Stromal cell of bone marrow (primary cell): Measurements from ENCODE around the gene SYT14.
"Not testable (repeated sequence)": the region's sequence is repeated elsewhere in the genome, so short reads cannot be mapped to it uniquely, and the experiment has no call there.

ENCODE experiments used
- DNase-seq: peaks from one replicate; pipeline ENCODE4 v3.0.0-alpha.2; 2012; ENCODE audit warnings: low read depth

Gene SYT14

DNA sequence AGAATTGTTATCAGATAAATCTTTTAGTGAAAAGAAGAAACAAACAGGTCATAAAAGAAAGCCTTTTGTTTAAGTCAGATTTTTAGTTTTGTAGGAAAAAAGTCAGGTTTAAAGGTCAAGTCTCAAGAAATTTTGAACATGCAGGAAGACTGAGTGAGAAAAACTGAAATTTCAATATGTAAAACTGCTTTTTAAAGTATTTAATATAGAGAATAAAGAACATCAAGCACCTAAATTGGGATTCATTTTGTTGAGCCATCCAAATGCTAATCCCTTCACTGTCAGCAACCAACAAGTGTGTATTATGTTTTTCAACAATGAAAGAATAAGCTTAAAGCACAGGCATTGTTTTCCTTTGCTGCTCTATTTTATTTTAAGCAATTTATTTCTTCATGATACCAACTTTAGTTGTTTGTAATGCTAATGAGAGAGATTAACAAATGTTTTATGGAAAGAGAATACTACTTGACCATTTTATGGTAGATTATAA is 179.7 kb downstream of the SYT14 start:
- DNase-seq, result no peak

DNA sequence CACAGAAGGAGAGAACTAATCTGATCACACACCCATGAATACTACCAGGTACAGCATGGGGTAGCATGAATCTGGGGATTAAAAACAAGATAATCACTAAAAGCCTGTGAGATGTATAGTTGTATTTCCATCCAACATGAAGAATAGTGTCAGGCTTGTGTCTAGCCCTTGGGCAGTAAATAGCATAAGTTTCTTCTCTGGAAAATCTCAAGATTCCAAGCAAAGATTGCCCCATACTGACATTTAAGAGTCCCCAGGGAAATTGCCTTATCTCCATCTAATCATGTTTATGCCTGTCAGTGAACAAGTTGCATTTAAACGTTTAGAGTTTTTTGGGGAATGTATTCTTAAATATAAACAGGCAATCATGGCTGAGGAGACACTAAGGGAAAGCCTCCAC is 185.4 kb downstream of the SYT14 start:
- DNase-seq, result no peak

DNA sequence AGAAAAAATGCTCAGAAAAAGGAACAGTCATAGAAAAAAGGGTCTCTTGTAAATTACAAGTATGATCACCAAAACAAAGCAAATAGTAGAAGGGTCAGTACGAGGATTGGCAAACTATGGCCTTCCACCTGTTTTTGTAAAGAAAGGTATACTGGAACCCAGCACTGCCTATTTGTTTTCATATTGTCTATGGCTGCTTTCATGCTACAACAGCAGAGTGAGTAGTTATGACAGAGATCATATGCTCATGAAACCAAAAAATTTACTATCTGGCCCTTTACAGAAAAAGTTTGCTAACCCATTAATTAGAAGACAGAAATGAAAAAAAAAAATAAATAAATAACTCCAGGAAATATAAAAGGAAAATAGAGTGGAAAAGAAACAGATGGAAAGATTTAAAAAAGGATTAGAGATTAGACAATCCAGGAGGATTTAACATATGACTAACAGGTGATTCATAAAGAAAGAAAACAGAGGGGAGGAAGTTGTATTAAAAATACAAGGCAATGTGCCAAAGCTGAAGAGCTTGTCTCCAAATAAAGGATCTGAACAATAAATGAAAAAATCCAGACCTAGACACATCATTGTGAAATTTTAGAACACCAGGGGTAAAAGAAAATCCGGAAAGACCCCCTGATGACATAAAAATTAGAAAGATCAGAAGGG is 186.0 kb downstream of the SYT14 start:
- DNase-seq, result peak; percentile 65

DNA sequence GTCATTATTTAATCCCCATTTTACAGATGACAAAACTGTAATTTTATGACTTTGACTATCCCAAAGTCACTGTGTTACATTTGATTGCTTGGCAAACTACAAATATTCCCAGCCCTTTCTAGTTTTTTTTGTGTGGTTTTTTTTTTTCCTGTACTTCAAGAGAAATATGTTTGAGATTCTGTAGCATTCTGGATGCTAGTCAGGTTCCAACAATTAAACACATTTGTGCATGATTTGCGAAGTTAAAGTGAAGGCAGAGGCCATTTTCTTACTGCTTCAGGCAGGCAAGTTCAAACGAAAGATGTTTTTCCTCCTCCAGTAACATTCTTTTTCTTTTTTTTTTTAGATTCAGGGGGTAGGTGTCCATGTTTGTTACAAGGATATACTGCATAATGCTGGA is 186.7 kb downstream of the SYT14 start:
- no peak for DNase-seq

DNA sequence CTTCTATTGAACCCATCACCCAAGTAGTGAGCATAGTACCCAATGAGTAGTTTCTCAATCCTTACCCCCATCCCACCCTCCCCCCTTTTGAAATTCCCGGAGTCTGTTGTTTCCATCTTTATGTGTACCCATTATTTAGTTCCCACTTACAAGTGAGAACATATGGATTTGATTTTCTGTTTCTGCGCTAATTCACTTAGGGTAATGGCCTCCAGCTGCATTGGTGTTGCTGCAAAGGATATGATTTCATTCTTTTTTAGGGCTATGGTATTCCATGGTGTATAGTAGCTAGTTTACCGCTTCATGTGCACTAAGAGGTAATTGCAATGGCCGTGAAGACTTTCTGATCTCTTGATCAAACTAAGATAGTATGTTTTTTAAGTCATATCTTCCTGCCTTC is 187.1 kb downstream of the SYT14 start:
- DNase-seq, result no peak

DNA sequence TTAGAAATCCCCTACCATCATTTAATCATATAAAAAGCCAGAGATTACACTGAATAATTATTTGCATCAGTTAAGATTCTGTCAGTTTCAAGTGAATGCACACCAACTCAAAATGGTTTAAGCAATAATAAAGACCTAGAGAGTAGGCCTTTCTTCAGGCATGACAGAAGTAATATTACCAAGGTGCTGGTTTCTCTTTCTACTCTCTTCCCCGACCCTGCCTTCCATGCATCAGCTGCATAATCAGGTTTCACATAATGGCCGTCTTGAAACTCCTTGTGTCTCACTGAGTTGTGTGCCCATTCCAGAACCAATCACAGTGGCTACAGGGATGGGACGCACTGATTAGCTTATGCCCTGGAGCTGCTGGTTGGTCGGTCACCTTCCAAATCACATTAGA is 191.1 kb downstream of the SYT14 start:
- DNase-seq, result no peak

DNA sequence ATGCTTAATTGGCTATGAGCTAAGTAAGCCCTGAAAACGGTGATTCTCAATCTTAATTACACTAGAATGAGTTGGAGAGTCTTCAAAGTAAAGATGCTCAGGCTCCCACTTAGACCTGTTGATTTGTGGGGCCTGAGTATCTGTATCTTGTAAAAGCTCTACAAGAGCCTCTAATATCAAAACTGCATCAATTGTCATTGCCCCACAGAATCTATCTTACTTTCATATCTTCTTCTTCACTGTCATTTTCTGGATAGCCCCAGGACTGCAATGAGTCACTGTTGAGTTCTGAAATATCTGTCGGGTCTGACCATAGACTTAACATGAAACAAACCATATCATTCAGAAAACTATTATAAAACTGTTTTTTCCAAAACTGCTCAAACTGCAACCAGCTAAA is 191.7 kb downstream of the SYT14 start:
- no peak for DNase-seq

DNA sequence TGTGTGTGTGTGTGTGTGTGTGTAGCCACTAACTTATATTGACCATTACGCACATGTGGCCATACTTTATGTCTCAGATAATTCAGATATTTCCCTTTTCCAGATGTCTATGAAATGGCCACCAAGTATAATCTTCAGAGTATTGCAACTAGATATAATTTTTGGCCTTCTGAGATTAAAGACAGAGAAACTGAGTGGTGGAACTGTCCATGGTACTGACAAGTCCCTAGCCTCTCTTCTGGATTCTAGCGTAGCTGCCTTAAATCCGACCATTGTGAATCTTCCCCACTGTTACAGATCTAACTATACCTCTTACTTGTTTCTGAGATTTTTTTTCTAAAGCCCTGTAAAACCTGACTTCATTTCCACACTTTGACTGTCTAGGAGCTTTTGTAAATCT is 194.6 kb downstream of the SYT14 start:
- DNase-seq, result peak; percentile 20

DNA sequence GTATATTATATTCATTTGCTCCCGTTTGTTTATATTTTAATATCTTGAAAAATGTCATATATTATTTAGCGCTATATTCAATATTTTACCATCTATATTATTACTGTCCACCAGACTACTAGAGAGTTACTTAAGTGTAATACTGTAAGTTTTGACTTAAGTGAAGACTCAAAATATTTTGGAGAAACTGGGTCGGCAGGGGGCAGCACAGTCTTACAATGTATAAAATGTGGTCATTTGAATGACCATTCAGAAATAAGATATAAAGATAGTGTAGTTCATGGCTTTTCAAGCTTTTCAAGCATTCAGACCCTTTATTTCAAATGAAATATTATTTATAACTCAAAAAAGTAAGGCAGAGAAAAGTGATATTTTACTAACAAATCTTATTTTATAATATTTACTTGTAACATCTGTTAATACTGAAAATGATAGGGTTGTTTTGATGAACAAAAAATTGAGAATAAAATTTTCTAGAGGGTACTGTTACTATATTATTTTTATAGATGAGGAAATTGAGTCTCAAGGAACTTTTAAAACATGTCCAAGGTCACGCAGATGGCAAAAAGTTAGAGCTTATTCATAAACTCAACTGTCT is 205.5 kb downstream of the SYT14 start:
- peak; percentile 56 for DNase-seq

DNA sequence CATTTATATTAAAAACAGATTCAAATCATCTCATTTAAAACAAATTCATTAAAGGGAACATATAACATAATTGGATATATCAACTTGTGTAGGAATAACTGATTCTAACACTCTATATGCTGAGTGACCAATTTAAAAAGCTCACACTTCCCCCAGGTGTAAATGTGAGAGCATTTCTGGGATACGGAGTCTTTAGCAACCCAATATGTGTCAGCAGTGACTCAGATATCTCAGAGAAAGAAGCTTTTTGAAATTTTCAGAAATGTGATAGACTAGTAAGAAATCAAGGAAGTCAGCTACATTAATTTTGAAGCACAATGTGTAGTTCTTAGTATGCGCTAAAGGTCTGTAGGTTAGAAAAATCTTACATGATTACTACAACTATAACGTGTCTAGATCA is 206.7 kb downstream of the SYT14 start:
- no peak for DNase-seq

DNA sequence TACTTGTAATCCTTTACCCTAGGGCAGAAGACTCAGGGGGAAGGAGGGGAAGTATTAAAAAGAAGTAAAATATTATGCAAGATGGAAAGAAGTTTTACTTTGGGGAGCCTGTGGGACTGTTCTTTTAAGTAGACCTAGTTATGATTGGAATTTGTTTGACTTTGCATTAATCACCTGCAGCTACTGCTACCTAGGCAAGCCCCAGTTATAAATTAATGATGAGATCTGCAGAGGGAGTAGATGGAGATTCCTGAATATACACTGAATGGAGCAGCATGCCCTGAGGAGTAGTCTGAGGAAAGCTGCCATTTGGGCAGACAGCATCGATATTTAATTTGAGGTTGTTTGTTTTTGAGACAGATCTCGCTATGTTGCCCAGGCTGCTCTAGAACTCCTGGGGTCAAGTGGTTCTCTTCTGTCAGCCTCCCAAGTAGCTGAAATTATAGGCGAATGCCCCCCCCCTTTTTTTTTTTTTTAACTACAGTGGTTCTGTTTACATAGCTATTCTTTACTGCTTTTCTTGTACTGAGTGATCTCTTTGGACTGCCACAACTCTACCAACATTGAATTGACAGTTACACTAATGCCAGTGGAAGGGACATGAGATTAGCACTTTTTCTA is 213.1 kb downstream of the SYT14 start:
- DNase-seq, result no peak

DNA sequence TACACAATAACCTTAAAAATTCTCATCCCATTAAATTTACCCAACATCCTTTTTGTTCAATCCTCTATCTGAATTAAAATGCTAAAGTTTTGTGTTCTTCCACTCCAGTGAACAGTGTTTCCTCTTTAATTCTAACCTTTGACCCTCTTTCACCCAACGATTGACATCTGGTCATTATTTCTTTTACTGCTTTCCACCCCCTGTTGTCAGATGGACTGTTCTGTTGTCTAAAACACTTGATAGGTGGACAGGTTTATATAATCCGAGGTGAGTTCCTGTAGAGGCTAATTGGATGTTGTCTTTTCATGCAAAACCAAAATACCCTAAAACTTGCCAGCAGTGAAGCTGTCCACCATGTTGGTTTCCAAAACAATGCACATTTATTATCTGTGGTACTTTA is 221.2 kb downstream of the SYT14 start:
- no peak for DNase-seq

DNA sequence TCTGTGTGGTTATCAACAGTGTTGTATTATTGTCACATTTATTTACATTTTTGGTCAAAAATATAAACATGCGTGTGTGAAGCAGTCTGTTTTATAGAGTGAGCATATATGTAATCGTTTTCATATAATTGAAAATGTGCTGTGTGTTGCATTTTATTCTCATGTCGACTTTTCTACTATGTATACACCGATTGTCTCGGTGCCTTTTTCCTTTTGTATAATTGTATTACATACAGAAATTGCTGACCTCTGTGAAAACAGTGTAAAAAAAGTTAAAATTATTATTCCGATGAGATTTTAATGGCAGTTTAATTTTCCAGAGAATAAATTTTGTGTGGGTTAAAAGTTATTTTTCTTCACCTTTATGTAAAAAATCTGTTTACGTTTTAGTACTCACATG is 232.2 kb downstream of the SYT14 start:
- no peak for DNase-seq

DNA sequence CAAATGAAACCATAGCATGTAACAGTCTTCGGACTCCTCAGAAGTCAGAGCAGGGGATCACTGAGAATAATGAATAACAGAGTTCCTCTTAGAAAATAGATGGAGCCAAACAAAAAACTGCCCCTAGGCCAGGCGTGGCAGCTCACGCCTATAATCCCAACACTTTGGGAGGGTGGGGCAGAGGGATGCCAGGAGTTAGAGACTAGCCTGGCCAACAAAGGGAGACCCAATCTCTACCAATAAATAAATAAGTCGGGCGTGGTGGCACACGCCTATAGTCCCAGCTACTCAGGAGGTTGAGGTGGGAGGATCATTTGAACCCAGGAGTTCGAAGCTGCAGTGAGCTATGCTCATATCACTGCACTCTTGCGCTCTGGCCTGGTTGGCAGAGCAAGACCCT is 236.1 kb downstream of the SYT14 start:
- no peak for DNase-seq

DNA sequence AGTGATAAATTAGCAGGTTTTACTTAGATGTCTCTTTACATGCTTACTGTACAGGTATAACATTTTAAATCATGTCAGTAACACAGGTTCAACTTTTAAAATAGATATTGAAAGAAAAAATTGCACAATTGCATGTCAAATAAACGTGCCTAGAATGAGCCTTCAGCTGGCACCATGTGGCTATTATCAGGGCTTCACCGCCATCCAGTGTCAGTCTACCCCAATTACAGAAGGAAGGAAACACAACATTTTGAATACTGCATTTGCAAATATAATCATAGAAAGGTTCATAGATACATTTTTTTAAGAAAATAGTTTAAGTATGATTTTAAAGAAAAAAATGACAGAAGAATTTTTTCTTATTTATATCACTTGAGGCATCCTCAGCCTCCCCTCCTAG is 247.0 kb downstream of the SYT14 start:
- DNase-seq, result no peak

DNA sequence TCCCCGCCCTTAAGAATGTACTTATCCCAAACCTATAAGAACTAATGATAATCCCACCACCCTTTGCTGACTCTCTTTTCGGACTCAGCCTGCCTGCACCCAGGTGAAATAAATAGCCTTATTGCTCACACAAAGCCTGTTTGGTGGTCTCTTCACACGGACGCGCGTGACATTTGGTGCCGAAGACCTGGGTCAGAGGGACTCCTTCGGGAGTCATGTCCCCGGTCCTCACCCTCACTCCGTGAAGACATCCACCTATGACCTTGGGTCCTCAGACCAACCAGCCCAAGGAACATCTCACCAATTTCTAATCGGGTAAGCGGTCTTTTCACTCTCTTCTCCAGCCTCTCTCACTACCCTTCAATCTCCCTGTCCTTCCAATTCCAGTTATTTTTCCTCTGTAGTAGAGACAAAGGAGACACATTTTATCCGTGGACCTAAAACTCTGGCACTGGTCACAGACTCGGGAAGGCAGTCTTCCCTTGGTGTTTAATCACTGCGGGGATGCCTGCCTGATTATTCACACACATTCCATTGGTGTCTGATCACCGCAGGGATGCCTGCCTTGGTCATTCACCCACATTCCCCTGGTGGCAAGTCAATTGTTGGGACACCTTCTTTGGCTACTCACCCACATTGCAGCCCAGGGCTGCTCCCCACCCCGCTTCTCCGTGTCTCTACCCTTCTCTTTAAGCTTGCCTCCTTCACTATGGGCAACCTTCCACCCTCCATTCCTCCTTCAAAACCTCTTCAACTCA is 250.0 kb downstream of the SYT14 start:
- DNase-seq, result peak; percentile 11

DNA sequence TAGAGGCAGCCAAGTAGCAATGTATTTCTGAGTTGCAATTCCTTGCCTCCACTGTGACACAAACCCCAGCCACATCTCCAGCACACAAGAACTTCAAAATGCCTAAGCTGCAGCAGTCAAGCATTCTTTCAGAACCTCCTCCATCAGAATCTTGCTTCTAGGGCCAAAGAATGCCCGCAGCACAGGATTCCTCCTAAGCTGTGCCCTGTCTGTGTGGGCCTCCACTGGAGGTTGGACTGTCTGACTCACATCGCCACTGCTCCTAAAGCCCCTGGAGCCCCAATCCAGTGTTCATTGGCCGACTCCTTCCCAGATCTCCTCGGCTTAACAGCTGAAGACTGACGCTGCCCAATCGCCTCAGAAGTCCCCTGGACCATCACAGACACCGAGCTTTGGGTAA is 251.4 kb downstream of the SYT14 start:
- no peak for DNase-seq

DNA sequence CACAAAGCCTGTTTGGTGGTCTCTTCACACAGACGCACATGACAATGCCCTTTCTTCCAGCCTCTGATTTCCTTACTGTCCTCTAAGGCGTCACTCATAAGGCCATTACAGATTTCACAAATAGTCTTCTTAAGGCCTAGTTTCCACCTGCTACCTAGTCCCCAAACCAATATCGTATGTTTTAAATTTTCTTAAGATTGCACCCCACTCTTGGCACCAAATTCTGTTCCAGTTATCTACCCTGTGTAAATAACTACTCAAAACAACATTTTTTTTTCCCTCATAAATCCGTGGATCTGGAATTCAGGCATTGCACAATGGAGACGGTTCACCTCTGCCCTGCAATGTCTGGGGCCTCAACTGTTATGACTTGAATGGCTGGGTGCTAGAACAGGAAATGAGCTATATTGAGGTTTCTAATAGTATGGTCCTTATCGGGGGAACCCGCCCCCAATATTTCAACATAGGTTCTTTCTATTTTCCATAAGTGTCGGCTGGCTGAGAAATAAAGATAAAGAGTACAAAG is 257.7 kb downstream of the SYT14 start:
- DNase-seq, result no peak

DNA sequence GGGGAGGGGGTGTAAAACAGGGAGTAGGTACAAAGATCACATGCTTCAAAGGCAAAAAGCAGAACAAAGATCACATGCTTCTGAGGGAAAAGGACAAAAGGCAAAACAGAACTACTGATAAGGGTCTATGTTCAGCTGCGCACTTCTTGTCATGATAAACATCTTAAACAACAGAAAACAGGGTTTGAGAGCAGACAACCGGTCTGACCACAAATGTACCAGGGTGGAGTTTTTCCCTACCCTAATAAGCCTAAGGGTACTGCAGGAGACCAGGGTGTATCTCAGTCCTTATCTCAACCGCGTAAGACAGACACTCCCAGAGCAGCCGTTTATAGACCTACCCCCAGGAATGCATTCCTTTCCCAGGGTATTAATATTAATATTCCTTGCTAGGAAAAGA is 258.2 kb downstream of the SYT14 start:
- DNase-seq, result not testable (repeated sequence)

DNA sequence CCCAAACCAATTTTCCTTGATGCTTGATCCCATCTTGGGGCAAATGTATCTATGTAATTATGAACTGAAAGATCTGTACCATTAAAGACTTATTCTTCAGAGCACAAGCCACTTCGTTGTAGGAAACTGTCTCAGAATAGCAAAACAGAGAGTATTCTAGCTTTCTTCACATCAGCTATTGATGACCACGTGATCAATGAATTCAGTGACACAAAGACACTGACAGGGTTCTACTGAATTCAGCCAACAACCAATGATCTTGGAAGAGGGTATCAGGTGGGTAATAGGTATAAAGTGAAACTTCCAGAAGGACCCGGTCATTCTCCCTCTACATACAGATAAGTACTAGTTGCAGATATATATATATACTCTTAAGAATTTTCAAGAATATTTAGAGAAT is 260.8 kb downstream of the SYT14 start:
- no peak for DNase-seq

DNA sequence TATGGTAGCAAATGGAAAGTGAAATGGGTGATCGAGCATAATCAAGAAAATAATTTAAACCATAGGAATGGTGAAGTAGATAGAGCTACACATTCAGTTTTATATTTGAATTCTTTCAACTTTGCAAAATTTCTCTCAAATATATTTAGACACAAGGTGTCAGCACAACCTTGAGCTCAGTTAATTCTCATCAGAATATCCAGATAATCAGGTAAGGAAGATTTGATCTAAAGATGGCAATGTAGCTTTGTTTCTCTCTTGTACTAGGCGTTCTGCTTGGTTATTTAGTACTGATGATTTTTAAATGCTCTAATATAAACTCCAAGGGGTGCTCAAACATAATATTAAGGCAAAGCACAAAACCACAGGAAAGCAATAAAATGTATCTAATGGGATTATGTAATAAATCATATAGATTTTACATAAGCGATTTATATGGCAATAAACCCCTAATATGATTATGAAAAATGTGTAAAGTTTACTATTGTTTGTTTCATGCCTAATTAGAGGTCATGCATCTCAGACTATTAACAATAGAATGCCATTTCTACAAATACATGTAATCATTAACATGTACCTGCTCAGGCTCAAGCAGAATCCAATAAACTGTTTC is 262.2 kb downstream of the SYT14 start:
- DNase-seq, result no peak

DNA sequence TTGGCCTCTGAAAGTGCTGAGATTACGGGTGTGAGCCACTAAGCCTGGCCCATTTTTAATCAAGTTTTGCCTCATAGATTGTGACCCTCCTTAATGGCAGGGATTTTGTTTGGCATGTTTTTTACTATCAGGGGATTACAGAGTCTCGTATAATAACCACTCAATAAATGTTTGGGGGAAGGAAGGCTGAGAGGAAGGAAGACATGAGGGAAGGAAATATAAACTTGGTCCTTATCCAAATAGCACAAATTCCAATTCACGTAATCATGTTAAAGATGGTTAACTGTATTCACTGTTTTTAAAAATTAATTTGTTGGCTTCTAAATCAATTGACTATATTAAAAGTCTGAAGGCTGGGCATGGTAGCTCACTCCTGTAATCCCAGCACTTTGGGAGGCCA is 263.7 kb downstream of the SYT14 start:
- no peak for DNase-seq
